SJCRH30 (cell line): ENCODE data around the gene CCNY. TPM values are rescaled to one million over a fixed set of nuclear protein-coding genes. Genes with fewer than 3 reads are reported as not detected.

ENCODE experiments used
- DNase-seq, 2 experiments: peaks; one replicate each; pipeline ENCODE4 v3.0.0-alpha.2; 2015 to 2020
- H3K27ac ChIP-seq: fragments of 250-450 bp; sonication (Bioruptor Pico); 2 replicates; pipeline ENCODE4 v1.5.1; 2020; ENCODE audit warnings: mild to moderate bottlenecking, moderate library complexity
- H3K27me3 ChIP-seq: fragments of 250-450 bp; sonication (Bioruptor Pico); 2 replicates; pipeline ENCODE4 v1.5.1; 2020; ENCODE audit warnings: mild to moderate bottlenecking, moderate library complexity
- H3K36me3 ChIP-seq: fragments of 250-450 bp; sonication (Bioruptor Pico); 2 replicates; pipeline ENCODE4 v1.5.1; 2020; ENCODE audit warnings: mild to moderate bottlenecking, moderate library complexity
- H3K4me1 ChIP-seq: fragments of 250-450 bp; sonication (Bioruptor Pico); 2 replicates; pipeline ENCODE4 v1.5.1; 2020; ENCODE audit warnings: mild to moderate bottlenecking, moderate library complexity
- H3K4me3 ChIP-seq: fragments of 250-450 bp; sonication (Bioruptor Pico); 2 replicates; pipeline ENCODE4 v1.5.1; 2020; ENCODE audit warnings: mild to moderate bottlenecking, moderate library complexity
- H3K9me3 ChIP-seq: fragments of 250-450 bp; sonication (Bioruptor Pico); replicated peaks from 2 replicates; pipeline ENCODE4 v1.5.1; 2020; ENCODE audit warnings: mild to moderate bottlenecking, moderate library complexity
- total RNA-seq: library from RNA; depleted of rRNA; stranded (reverse); fragments of >200 nt; shearing (Covaris generic); gene quantifications from 2 replicates; pipeline ENCODE4 v1.2.3, GENCODE V29; 2014

Gene CCNY
- total RNA-seq, 1 experiment from 2014 or later: 47.2 TPM

DNA sequence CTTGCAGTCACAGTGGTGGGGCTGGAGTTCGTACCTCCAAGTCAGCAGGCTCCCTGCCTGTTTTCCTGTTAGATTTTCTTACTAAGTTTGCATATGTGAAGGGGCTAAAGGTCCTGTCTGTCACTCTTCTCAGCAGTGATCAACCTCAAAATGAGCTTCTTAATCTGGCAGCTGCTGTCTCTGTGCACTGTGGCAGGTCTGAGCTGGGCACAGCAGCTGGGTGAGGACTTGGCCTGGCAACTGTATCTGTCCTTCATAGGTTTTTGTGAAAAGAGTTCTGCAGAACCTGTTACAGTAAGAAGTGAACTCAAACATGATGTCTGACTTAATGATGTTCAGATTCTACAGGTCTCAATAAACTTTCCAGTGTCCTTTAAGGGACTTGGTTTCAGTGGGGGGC lies 237.5 kb downstream of the CCNY start:
- Histone ChIP-seq H3K36me3 (no peaks in the 10 kb centered on the region; the same call in 1 of the 2 replicates), H3K9me3 (no peaks in the 10 kb centered on the region), H3K27me3 (no peaks in the 10 kb centered on the region), H3K4me1 (peaks cover 24% of the 10 kb centered on the region), H3K27ac (no peak overlapping the region), H3K4me3 (no peak overlapping the region)
- peak; percentile 40 to 63 for DNase-seq

DNA sequence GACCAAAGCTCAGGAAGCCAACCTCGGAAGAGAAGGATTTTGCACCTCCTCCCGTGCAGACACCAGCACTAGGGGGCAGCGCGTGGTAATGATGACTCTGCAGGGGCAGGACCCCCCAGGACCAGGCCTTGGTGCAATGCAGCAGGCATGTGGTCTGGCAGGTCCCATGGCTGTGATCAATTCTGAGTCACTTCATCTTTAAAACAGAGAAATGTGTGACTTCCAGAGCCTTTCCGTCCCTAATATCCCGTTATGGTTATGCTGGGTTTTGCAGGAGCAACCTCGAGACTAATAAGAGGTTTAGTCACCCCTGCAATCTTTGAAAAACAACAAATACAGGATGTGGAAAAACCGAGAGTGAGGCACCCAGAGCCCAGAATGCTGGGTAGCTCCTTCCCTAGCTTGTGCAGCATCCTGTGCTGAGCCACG lies 238.6 kb downstream of the CCNY start:
- H3K4me1 ChIP-seq: peaks cover 34% of the 10 kb centered on the region
- peak in 1 of 2 experiments; percentile 13 for DNase-seq
- no peaks in the 10 kb centered on the region for H3K27me3 ChIP-seq
- no peak overlapping the region for H3K4me3 ChIP-seq
- no peaks in the 10 kb centered on the region for H3K9me3 ChIP-seq
- no peak overlapping the region for H3K27ac ChIP-seq
- H3K36me3 ChIP-seq: no peaks in the 10 kb centered on the region; the same call in 1 of the 2 replicates

DNA sequence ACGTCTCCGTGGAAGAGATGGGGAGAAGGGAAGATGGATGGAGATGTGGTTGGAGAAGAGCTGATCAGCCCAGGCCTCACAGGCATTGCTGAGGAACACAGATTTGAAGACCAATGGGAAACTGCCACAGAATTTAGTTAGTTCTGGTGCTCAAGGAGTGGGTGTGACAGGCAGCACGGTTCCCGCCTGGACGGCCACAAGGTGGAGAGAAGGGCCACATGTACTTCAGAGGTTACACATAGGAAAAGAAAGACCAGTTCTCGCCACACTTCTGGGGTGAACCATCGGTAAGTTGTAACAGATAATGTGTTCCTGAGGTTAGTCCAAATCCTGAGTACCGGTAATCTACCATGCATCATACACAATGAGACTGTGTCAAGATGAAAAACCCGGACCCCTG lies 239.3 kb downstream of the CCNY start:
- Histone ChIP-seq H3K4me3 (no peak overlapping the region), H3K27ac (no peak overlapping the region), H3K27me3 (no peaks in the 10 kb centered on the region), H3K36me3 (no peaks in the 10 kb centered on the region; the same call in 1 of the 2 replicates), H3K9me3 (no peaks in the 10 kb centered on the region), H3K4me1 (peaks cover 38% of the 10 kb centered on the region)
- no peak for DNase-seq

DNA sequence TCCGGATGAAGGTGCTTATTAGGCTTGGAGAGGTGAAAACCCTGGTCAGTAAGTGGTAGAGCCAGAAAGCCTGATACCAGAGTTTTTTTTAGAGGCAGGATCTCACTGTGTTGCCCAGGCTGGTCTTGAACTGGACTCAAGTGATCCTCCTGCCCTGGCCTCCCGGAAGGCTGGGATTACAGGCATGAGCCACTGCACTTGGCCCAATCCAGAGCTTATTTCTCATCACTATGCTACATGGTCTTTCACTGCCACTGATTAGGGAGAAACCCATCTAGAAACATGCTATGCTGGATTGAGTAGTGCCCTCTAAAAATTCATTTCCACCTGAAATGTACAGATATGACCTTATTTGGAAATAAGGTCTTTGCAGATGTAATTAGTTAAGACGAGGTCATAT lies 240.4 kb downstream of the CCNY start:
- no peaks in the 10 kb centered on the region for H3K27me3 ChIP-seq
- H3K27ac ChIP-seq: no peak overlapping the region
- DNase-seq: no peak
- H3K4me3 ChIP-seq: no peak overlapping the region
- peaks cover 49% of the 10 kb centered on the region for H3K4me1 ChIP-seq
- H3K36me3 ChIP-seq: no peaks in the 10 kb centered on the region
- H3K9me3 ChIP-seq: no peaks in the 10 kb centered on the region

DNA sequence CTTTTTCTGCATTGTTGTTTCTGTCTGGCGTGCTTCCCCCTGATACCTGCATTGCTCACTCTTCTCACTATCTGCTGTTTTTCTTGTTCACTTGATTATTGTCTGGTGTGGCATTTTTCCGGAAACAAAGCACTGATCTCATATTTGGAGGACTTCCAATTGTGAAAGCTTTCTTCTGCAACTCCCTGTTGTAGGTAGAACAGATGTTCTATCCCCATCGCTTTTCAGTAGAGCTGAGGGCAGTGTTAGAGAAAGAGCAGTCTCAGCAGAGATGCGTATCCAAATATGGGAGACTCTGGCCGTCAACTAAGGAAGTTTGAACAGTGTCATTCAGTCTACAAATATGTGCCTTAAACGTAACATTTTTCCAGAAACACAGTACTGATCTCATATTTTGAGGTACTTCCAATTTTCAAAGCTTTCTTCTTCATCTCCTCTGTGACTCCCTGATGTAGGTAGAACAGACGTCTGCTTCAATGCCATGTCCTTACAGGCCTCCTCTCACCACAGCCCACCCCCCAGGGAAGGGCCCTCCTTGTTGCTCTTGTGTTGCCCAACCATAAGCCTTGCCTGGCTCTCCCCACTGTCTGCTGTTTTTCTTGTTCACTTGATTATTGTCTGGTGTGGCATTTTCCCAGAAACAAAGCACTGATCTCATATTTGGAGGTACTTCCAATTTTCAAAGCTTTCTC lies 241.8 kb downstream of the CCNY start:
- H3K27me3 ChIP-seq: no peaks in the 10 kb centered on the region
- peak overlapping the region; percentile 94 for H3K27ac ChIP-seq
- no peak overlapping the region for H3K4me3 ChIP-seq
- peaks cover 49% of the 10 kb centered on the region for H3K4me1 ChIP-seq
- no peaks in the 10 kb centered on the region for H3K9me3 ChIP-seq
- DNase-seq: peak; percentile 39 to 51
- no peaks in the 10 kb centered on the region for H3K36me3 ChIP-seq

DNA sequence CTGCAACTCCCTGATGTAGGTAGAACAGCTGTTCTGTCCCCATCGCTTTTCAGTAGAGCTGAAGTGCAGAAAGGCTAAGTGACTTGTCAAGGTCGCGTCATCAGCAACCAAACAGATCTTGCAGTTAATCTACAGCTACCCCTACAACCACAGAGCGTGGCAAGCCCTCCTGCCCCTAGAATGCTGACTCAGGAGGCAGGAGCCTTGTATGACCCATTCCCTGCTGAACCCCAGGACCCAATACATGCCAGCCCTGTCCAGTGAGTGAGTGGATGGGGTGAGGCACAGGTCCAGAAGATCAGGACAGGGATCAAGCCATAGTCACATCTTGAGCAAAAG lies 242.3 kb downstream of the CCNY start:
- Histone ChIP-seq H3K27me3 (no peaks in the 10 kb centered on the region), H3K27ac (peak overlapping the region; percentile 94), H3K4me1 (peaks cover 47% of the 10 kb centered on the region), H3K9me3 (no peaks in the 10 kb centered on the region), H3K4me3 (no peak overlapping the region), H3K36me3 (no peaks in the 10 kb centered on the region)
- peak; percentile 44 to 72 for DNase-seq

DNA sequence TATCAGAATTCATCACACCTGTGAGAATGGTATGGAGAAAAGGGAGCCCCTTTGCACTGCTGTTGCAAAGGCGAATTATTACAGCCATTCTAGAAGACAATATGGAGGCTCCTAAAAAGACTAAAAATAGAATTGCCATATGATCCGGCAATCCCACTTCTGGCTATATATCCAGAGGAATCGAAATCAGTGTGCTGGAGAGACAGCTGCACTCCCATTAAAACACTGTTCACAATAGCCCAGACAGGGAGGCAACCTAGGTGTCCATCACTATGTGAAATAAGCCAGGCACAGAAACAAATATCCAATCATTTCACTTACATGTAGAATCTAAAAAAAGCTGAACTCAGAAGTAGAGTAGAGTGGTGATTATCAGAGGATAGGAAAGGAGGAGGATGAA lies 242.8 kb downstream of the CCNY start:
- Histone ChIP-seq H3K27ac (peak overlapping the region; percentile 94), H3K4me3 (peak overlapping the region; percentile 20), H3K4me1 (peaks cover 42% of the 10 kb centered on the region), H3K36me3 (no peaks in the 10 kb centered on the region), H3K27me3 (no peaks in the 10 kb centered on the region), H3K9me3 (no peaks in the 10 kb centered on the region)
- peak; percentile 60 to 83 for DNase-seq

DNA sequence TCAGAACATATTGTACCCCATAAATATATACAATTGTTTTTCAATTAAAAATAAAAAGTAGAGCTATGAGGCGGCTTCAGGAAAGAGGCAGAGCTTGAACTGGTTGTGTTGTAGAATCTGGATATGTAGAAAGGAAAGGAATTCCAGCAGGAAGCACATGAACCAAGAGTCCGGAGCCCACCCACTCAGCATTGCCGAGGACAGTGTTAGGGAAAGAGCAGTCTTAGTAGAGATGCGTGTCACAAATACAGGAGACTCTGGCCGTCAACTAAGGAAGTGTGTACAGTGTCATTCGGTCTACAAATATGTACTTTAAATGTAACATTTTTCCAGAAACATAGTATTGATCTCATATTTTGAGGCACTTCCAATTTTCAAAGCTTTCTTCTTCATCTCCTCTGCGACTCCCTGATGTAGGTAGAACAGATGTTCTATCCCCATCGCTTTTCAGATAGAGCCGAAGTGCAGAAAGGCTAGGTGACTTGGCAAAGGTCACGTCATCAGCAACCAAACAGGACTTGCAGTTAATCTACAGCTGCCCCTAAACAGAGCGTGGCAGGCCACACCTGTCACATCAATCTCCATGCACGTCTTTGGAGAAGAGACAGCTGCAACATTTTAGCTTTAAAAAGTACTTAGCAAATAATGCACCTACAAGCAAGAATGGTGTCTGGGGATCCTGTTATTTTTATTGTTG lies 243.6 kb downstream of the CCNY start:
- Histone ChIP-seq H3K4me3 (peak overlapping the region; percentile 22), H3K36me3 (no peaks in the 10 kb centered on the region), H3K9me3 (no peaks in the 10 kb centered on the region), H3K4me1 (peaks cover 39% of the 10 kb centered on the region), H3K27me3 (no peaks in the 10 kb centered on the region), H3K27ac (peak overlapping the region; percentile 94)
- peak; percentile 94 to 96 for DNase-seq

DNA sequence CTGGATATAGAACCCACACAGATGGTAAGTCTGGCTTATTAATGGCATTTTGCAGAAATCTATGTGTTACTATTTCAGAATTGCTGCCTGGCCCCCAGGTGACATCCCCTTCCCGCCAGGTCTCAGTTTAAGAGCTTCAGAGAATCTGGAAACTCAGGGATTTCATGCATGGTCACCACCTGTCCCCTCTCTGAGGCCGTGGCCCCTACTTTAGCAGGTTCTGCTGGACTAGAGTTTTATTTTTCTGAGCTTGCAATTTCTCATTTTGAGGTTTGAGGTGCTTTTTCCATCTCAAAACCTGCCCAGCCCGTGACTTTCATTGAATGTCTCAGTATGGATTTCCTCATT lies 244.1 kb downstream of the CCNY start:
- H3K27ac ChIP-seq: peak overlapping the region; percentile 94
- H3K27me3 ChIP-seq: no peaks in the 10 kb centered on the region
- H3K36me3 ChIP-seq: no peaks in the 10 kb centered on the region
- H3K4me1 ChIP-seq: peaks cover 39% of the 10 kb centered on the region
- DNase-seq: peak; percentile 66 to 83
- H3K9me3 ChIP-seq: no peaks in the 10 kb centered on the region
- H3K4me3 ChIP-seq: peak overlapping the region; percentile 22

DNA sequence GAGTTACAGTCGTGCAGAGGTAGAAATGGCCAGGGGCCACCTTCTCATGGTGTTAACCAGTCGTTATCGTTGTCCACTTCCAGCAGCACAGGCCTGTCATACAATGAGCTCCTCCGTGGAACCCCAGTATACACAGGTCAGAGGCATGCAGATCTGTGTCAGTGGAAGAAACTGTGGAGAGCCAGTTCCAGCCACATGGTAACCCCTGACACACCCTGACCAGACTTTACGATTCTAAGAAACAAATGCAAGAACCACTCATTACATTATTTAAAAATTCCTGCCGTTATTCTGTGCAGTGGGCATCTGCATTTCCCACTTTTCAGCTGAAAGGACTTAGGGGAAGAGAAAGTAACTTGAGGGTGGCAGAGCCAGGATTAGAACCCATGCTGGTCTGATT lies 245.3 kb downstream of the CCNY start:
- no peaks in the 10 kb centered on the region for H3K27me3 ChIP-seq
- no peak overlapping the region for H3K4me3 ChIP-seq
- H3K9me3 ChIP-seq: no peaks in the 10 kb centered on the region
- DNase-seq: no peak
- peaks cover 51% of the 10 kb centered on the region for H3K4me1 ChIP-seq
- H3K27ac ChIP-seq: peak overlapping the region; percentile 94
- no peaks in the 10 kb centered on the region for H3K36me3 ChIP-seq

DNA sequence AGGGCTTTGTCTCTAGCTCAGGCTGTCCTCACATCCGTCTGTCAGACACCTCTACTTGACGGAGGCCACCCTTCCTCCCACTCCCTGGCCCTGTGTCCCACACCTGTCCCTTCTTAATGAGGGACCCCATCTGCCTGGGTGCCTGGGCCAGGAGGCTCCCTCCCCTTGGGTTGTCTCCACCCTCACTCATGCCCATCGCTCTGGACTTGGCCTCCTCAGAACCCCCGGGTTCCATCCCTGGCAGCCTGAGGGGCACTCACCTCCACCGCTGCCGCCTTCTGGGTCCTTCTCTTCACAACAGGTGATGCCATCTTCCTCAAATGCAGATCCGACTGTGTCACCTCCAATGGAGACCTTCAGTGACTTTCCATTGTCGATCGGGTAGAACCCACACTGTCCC lies 248.6 kb downstream of the CCNY start:
- Histone ChIP-seq H3K27ac (no peak overlapping the region), H3K36me3 (no peaks in the 10 kb centered on the region), H3K9me3 (no peaks in the 10 kb centered on the region), H3K4me3 (no peak overlapping the region), H3K4me1 (peaks cover 31% of the 10 kb centered on the region), H3K27me3 (no peaks in the 10 kb centered on the region)
- DNase-seq: no peak

DNA sequence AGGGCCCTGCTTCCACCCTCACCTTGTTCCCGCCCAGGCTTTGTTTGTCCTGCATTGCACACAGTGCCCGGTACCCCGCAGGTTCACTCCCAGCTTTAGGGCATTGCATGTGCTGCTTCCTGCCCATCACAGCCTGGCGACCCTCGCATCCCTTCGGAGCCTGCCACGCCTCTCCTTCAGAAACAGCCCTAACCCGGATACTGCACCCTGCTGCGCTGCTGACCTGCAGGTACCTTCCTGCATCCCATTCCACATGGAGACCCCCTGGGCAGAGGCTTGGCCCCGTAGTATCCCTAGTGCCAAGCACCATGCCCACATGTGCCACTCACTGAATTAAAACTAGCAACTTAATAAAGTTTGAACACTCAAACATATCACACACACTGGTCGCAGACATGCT lies 249.0 kb downstream of the CCNY start:
- Histone ChIP-seq H3K27ac (no peak overlapping the region; the same call in 1 of the 2 replicates), H3K4me1 (peaks cover 29% of the 10 kb centered on the region), H3K4me3 (no peak overlapping the region), H3K9me3 (no peaks in the 10 kb centered on the region; the same call in 1 of the 2 replicates), H3K27me3 (no peaks in the 10 kb centered on the region), H3K36me3 (no peaks in the 10 kb centered on the region)
- no peak for DNase-seq

DNA sequence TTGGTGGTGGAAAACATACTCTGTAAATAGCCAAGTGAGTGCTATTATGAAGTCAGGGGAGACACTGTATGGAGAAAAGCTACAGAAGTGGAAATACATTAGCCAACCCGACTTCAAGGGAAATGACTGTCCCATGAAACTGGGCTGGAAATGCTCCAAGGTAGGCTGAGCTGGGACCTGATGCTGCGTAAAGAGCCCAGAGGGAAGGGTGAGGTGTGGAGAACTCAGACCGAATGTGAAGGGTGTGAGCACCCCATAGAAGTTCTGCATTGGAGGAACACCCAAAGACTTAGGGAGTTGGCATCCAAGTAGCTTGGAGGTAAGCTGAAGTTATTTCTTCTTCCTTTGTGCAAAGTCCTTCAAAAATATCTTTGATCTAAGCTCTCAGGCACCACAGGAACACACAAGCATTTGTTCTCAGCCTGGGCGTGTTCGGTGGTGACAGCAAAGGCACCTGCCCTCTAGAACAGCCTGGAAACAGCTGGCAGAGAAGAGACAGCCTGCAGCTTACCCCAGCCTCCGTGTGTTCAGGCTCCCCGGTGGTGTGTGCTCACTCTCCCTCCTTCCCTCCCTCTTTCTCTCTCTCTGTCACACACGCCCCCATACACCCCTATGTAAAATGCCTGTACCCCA lies 249.7 kb downstream of the CCNY start:
- peak; percentile 73 to 83 for DNase-seq
- H3K27ac ChIP-seq: peak overlapping the region; percentile 39
- H3K9me3 ChIP-seq: no peaks in the 10 kb centered on the region; the same call in 1 of the 2 replicates
- peaks cover 23% of the 10 kb centered on the region for H3K4me1 ChIP-seq
- no peaks in the 10 kb centered on the region for H3K36me3 ChIP-seq
- no peaks in the 10 kb centered on the region for H3K27me3 ChIP-seq
- H3K4me3 ChIP-seq: no peak overlapping the region

DNA sequence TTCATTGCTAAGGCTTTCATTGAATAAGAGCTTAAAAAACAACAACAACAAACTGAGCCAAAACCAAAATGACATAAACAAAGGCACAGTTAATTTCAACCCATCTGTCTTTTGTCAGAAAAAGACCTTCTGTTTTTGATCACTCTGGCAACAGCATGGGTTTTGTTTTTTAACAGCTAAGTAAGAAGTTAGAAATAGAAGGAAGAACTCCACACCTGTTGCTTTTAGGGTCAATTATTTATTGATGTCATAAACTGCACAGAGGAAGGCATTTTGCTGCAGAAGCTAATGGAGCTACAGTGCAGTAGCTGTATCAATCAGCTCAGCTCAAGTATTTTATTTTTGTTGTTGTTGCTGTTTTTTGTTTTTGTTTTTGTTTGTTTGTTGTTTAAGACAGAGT lies 252.5 kb downstream of the CCNY start:
- no peak for DNase-seq
- Histone ChIP-seq H3K27ac (no peak overlapping the region), H3K27me3 (no peaks in the 10 kb centered on the region)

DNA sequence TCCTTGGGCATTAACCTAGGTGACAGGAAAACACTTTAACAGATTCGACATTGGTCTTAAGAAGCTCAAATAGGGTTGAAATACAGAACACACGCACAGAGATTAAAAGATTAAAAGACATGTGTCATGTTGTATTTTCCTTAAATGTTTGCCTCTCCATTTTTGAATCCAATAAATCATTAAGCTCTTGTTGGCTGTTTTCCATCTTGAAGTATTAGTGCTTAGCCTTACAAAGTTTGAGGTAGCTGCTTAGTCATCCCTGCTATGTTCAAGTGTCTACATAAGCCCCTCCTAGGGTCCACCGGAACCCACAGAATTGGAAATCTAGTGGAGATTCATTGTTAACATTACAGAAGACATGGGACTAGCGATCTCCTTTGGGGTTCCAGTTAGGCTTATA lies 256.1 kb downstream of the CCNY start:
- H3K4me1 ChIP-seq: no peaks in the 10 kb centered on the region
- H3K4me3 ChIP-seq: no peak overlapping the region
- DNase-seq: no peak
- H3K9me3 ChIP-seq: no peaks in the 10 kb centered on the region; the same call in 1 of the 2 replicates
- H3K36me3 ChIP-seq: no peaks in the 10 kb centered on the region
- H3K27me3 ChIP-seq: no peaks in the 10 kb centered on the region
- H3K27ac ChIP-seq: no peak overlapping the region

More for the DNA sequence above, 252.5 kb downstream of the CCNY start:
- Histone ChIP-seq H3K9me3 (no peaks in the 10 kb centered on the region; the same call in 1 of the 2 replicates), H3K4me1 (peaks cover 16% of the 10 kb centered on the region), H3K36me3 (no peaks in the 10 kb centered on the region), H3K4me3 (no peak overlapping the region)
